ENCODE data around the gene AGAP1.
"Not testable (repeated sequence)": the region's sequence is repeated elsewhere in the genome, so short reads cannot be mapped to it uniquely, and the experiment has no call there.

Gene AGAP1

GRCh38 chr2:235937087-235937486, 443.2 kb downstream of the AGAP1 start:
- H3K36me3 ChIP-seq (ENCODE audit: control insufficient read depth, insufficient read depth, low read length), result peaks cover 12% of the 10 kb centered on the region
- no peak overlapping the region for H3K27ac ChIP-seq (ENCODE audit: low read depth, low read length)
- 0 out of 2 replicates have a peak, but pooled peaks cover 3% of the 10 kb centered on the region for H3K9me3 ChIP-seq (ENCODE audit: control insufficient read depth, insufficient read depth, low read depth, low read length)
- no peak overlapping the region for H3K9ac ChIP-seq (ENCODE audit: low read length)
- no peaks in the 10 kb centered on the region for H3K4me1 ChIP-seq (ENCODE audit: control insufficient read depth, insufficient read depth, low read length)
- no peak overlapping the region for H3K4me3 ChIP-seq (ENCODE audit: low read depth, low read length)
- H3K27me3 ChIP-seq (ENCODE audit: control insufficient read depth, insufficient read depth, low read length), result no peaks in the 10 kb centered on the region

GRCh38 chr2:235937526-235937925, 443.7 kb downstream of the AGAP1 start:
- Histone ChIP-seq H3K4me3 (ENCODE audit: low read depth, low read length) (no peak overlapping the region), H3K27me3 (ENCODE audit: control insufficient read depth, insufficient read depth, low read length) (no peaks in the 10 kb centered on the region), H3K9ac (ENCODE audit: low read length) (no peak overlapping the region), H3K27ac (ENCODE audit: low read depth, low read length) (no peak overlapping the region), H3K4me1 (ENCODE audit: control insufficient read depth, insufficient read depth, low read length) (no peaks in the 10 kb centered on the region), H3K9me3 (ENCODE audit: control insufficient read depth, insufficient read depth, low read depth, low read length) (0 out of 2 replicates have a peak, but pooled peaks cover 3% of the 10 kb centered on the region), H3K36me3 (ENCODE audit: control insufficient read depth, insufficient read depth, low read length) (peaks cover 8% of the 10 kb centered on the region)

DNA sequence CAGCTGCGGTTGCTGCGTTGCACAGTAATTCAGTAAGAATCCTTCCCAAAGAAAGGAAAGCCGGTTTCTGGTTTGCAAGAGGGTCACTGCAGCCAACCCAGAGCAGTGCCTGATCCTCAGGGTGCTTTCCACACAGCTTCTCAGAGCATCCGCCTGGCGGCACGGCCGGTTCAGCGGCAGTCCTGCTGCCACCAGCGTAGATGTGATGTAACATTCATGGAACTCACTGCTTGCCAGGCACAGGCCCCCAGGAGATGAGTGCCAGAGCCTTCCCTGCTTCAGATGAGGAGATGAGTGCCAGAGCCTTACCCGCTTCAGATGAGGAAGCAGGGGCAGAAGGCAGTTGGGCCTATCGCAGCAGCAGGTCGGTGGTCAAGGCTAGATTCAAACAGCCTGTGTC, 444.1 kb downstream of the AGAP1 start:
- no peaks in the 10 kb centered on the region for H3K27me3 ChIP-seq (ENCODE audit: control insufficient read depth, insufficient read depth, low read length)
- no peak overlapping the region for H3K27ac ChIP-seq (ENCODE audit: low read depth, low read length)
- 0 out of 2 replicates have a peak, but pooled peaks cover 3% of the 10 kb centered on the region for H3K9me3 ChIP-seq (ENCODE audit: control insufficient read depth, insufficient read depth, low read depth, low read length)
- H3K4me1 ChIP-seq (ENCODE audit: control insufficient read depth, insufficient read depth, low read length), result no peaks in the 10 kb centered on the region
- no peak overlapping the region for H3K4me3 ChIP-seq (ENCODE audit: low read depth, low read length)
- peaks cover 6% of the 10 kb centered on the region; the same call in 1 of the 2 replicates for H3K36me3 ChIP-seq (ENCODE audit: control insufficient read depth, insufficient read depth, low read length)
- H3K9ac ChIP-seq (ENCODE audit: low read length), result no peak overlapping the region

GRCh38 chr2:235938611-235939010, 444.8 kb downstream of the AGAP1 start:
- H3K4me3 ChIP-seq (ENCODE audit: low read depth, low read length), result no peak overlapping the region
- 0 out of 2 replicates have a peak, but pooled peaks cover 3% of the 10 kb centered on the region for H3K9me3 ChIP-seq (ENCODE audit: control insufficient read depth, insufficient read depth, low read depth, low read length)
- no peak overlapping the region for H3K27ac ChIP-seq (ENCODE audit: low read depth, low read length)
- peaks cover 6% of the 10 kb centered on the region; the same call in 1 of the 2 replicates for H3K36me3 ChIP-seq (ENCODE audit: control insufficient read depth, insufficient read depth, low read length)
- no peak overlapping the region for H3K9ac ChIP-seq (ENCODE audit: low read length)
- H3K27me3 ChIP-seq (ENCODE audit: control insufficient read depth, insufficient read depth, low read length), result no peaks in the 10 kb centered on the region
- H3K4me1 ChIP-seq (ENCODE audit: control insufficient read depth, insufficient read depth, low read length), result no peaks in the 10 kb centered on the region

DNA sequence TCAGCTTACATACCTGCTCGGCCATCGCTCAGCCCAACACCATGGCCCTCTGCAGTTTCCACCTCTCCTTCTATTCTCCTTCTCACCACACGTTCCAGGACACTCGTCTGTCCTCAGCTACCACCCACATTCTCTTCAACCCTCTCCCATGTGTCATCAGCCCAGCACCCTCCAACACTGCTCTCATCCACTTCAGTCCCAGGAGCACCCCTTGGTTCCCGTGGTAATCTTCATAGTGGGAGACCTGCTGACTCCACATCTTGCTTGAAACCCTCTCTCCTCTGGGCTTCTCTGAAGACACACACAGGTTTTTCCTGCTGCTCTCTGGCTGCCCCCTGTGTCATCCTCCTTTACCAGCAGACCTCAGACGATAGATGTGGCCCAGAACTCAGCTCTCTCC, 445.6 kb downstream of the AGAP1 start:
- H3K27me3 ChIP-seq (ENCODE audit: control insufficient read depth, insufficient read depth, low read length), result no peaks in the 10 kb centered on the region
- no peak overlapping the region for H3K9ac ChIP-seq (ENCODE audit: low read length)
- H3K4me1 ChIP-seq (ENCODE audit: control insufficient read depth, insufficient read depth, low read length), result no peaks in the 10 kb centered on the region
- peaks cover 3% of the 10 kb centered on the region; the same call in 1 of the 2 replicates for H3K36me3 ChIP-seq (ENCODE audit: control insufficient read depth, insufficient read depth, low read length)
- 0 out of 2 replicates have a peak, but pooled peaks cover 3% of the 10 kb centered on the region for H3K9me3 ChIP-seq (ENCODE audit: control insufficient read depth, insufficient read depth, low read depth, low read length)
- H3K4me3 ChIP-seq (ENCODE audit: low read depth, low read length), result no peak overlapping the region
- no peak overlapping the region for H3K27ac ChIP-seq (ENCODE audit: low read depth, low read length)

GRCh38 chr2:235940330-235940729, 446.5 kb downstream of the AGAP1 start:
- Histone ChIP-seq H3K9ac (ENCODE audit: low read length) (no peak overlapping the region), H3K27ac (ENCODE audit: low read depth, low read length) (no peak overlapping the region), H3K27me3 (ENCODE audit: control insufficient read depth, insufficient read depth, low read length) (no peaks in the 10 kb centered on the region), H3K4me1 (ENCODE audit: control insufficient read depth, insufficient read depth, low read length) (no peaks in the 10 kb centered on the region), H3K9me3 (ENCODE audit: control insufficient read depth, insufficient read depth, low read depth, low read length) (0 out of 2 replicates have a peak, but pooled peaks cover 3% of the 10 kb centered on the region), H3K4me3 (ENCODE audit: low read depth, low read length) (no peak overlapping the region), H3K36me3 (ENCODE audit: control insufficient read depth, insufficient read depth, low read length) (peaks cover 3% of the 10 kb centered on the region; the same call in 1 of the 2 replicates)

- Histone ChIP-seq H3K9ac (ENCODE audit: low read length) (no peak overlapping the region), H3K4me3 (ENCODE audit: low read depth, low read length) (no peak overlapping the region), H3K36me3 (ENCODE audit: control insufficient read depth, insufficient read depth, low read length) (peaks cover under 1% of the 10 kb centered on the region; the same call in 1 of the 2 replicates), H3K27me3 (ENCODE audit: control insufficient read depth, insufficient read depth, low read length) (no peaks in the 10 kb centered on the region), H3K9me3 (ENCODE audit: control insufficient read depth, insufficient read depth, low read depth, low read length) (no peaks in the 10 kb centered on the region), H3K27ac (ENCODE audit: low read depth, low read length) (no peak overlapping the region), H3K4me1 (ENCODE audit: control insufficient read depth, insufficient read depth, low read length) (no peaks in the 10 kb centered on the region)
Measured at GRCh38 chr2:235944591-235944990, 450.7 kb downstream of the AGAP1 start.

DNA sequence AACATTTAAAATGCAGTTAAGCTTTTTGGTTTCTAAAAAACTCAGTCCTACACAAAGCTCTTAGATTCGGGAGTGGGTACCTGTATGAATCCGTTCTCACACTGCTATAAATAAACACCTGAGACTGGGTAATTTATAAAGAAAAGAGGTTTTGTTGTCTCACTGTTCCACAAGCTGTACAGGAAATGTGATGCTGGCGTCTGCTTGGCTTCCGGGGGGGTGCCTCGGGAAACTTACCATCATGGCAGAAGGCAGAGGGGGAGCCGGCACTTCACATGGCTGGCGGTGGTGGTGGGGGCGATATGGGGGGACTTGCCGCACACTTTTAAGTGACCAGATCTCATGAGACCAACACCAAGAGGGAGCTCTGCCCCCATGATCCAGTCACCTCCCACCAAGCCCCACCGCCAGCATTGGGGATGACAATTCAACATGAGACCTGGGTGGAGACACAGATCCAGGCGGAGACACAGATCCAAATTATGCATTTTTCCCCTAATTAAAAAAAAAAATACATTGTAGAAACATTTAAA, 451.8 kb downstream of the AGAP1 start:
- Histone ChIP-seq H3K27ac (ENCODE audit: low read depth, low read length) (no peak overlapping the region), H3K4me1 (ENCODE audit: control insufficient read depth, insufficient read depth, low read length) (peaks cover 8% of the 10 kb centered on the region; the same call in 1 of the 2 replicates), H3K9me3 (ENCODE audit: control insufficient read depth, insufficient read depth, low read depth, low read length) (no peaks in the 10 kb centered on the region), H3K4me3 (ENCODE audit: low read depth, low read length) (no peak overlapping the region), H3K36me3 (ENCODE audit: control insufficient read depth, insufficient read depth, low read length) (no peaks in the 10 kb centered on the region), H3K27me3 (ENCODE audit: control insufficient read depth, insufficient read depth, low read length) (no peaks in the 10 kb centered on the region), H3K9ac (ENCODE audit: low read length) (no peak overlapping the region)

DNA sequence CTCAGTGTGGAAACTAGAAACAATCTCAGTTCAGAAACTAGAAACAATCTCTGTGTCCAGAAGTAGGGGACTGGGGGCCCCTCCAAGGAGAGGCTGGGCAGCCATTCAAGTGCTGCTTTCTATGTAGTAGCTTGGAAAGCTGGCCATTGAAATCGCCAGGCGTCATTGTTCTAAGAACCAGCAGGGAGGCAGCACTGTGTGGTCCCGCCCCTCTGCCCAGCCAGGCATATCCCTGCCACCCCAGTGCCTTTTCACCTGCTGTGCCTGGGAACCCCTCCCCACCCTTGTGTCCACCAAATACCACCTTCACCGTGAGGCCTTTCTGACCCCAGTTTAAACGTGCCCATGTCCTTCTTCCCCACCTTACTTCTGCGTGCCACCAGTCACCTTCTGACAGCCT, 452.7 kb downstream of the AGAP1 start:
- Histone ChIP-seq H3K36me3 (ENCODE audit: control insufficient read depth, insufficient read depth, low read length) (no peaks in the 10 kb centered on the region), H3K9ac (ENCODE audit: low read length) (no peak overlapping the region), H3K4me1 (ENCODE audit: control insufficient read depth, insufficient read depth, low read length) (peaks cover 13% of the 10 kb centered on the region), H3K27ac (ENCODE audit: low read depth, low read length) (no peak overlapping the region), H3K4me3 (ENCODE audit: low read depth, low read length) (no peak overlapping the region), H3K27me3 (ENCODE audit: control insufficient read depth, insufficient read depth, low read length) (no peaks in the 10 kb centered on the region), H3K9me3 (ENCODE audit: control insufficient read depth, insufficient read depth, low read depth, low read length) (no peaks in the 10 kb centered on the region)

DNA sequence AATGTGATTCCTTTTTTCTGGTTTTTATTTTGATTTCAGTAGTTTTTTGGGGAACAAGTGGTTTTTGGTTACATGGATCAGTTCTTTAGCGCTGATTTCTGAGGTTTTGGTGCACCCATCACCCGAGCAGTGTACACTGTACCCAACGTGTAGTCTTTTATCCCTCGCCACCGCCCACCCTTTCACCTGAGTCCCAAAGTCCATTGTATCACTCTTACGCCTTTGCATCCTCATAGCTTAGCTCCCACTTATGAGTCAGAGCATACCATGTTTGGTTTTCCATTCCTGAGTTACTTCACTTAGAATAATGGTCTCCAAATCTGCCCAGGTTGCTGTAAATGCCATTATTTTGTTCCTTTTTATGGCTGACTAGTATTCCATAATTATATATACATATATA, 453.2 kb downstream of the AGAP1 start:
- not testable (repeated sequence) for H3K27me3 ChIP-seq (ENCODE audit: control insufficient read depth, insufficient read depth, low read length); H3K9me3 ChIP-seq (ENCODE audit: control insufficient read depth, insufficient read depth, low read depth, low read length); H3K27ac ChIP-seq (ENCODE audit: low read depth, low read length); H3K4me3 ChIP-seq (ENCODE audit: low read depth, low read length); H3K9ac ChIP-seq (ENCODE audit: low read length); H3K36me3 ChIP-seq (ENCODE audit: control insufficient read depth, insufficient read depth, low read length)
- H3K4me1 ChIP-seq (ENCODE audit: control insufficient read depth, insufficient read depth, low read length), result peaks cover 17% of the 10 kb centered on the region

DNA sequence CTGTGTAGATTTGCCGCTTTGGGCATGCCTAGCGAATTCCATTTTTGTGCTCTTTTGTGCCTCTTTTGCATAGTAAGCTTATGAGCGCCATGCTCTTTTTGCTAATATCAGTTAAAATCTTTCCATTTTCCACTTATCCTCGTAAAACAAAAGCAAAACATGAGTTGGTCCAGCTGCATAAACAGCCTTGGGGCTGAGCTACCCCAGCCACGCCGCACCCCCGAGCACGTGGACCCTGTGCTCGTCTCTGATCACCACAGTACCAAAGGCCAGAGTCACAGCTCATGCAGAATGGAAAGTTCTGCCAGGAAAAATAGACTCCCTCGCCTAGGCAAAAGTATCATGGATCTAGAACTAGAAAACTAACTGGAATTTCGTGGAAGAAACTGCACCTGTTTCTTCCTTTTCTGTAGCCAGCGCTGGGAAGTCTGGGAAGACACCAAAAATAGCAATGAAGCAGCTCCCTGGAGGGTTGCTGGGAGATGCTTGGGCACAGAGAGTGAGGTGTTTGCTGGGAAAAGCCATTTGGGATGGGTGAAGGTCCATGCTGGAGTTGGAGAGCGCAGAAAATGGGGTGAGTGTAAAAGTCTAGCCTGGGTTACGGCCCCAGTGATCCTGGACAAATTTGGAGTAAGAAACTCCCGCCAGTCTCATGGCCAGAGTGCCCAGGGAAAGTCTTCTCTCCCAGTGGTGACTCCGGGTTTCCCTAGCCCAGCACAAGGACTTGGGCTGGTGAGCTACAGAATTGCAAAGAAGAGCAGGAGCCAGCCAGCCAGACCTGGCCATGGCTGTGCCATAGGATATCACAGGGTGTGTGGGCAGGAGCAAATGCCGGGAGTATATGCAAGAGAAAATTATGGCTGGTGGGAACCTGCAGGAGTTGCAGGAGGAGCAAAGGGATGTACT, 456.0 kb downstream of the AGAP1 start:
- Histone ChIP-seq H3K4me3 (ENCODE audit: low read depth, low read length) (no peak overlapping the region), H3K9me3 (ENCODE audit: control insufficient read depth, insufficient read depth, low read depth, low read length) (no peaks in the 10 kb centered on the region), H3K27me3 (ENCODE audit: control insufficient read depth, insufficient read depth, low read length) (no peaks in the 10 kb centered on the region), H3K9ac (ENCODE audit: low read length) (no peak overlapping the region), H3K27ac (ENCODE audit: low read depth, low read length) (no peak overlapping the region), H3K36me3 (ENCODE audit: control insufficient read depth, insufficient read depth, low read length) (no peaks in the 10 kb centered on the region), H3K4me1 (ENCODE audit: control insufficient read depth, insufficient read depth, low read length) (peaks cover 18% of the 10 kb centered on the region)

Measured in HUES6 (cell line).